ENCODE measurements around the gene TRPM2. TPM values are rescaled to one million over a fixed set of nuclear protein-coding genes. Genes with fewer than 3 reads are reported as not detected.

Gene TRPM2
- total and polyA plus RNA-seq, 2 of the 13 experiments (the other 11 are each of a cell fraction or from before 2014, with no cell fraction given) = 0.07 to 0.20 TPM

DNA sequence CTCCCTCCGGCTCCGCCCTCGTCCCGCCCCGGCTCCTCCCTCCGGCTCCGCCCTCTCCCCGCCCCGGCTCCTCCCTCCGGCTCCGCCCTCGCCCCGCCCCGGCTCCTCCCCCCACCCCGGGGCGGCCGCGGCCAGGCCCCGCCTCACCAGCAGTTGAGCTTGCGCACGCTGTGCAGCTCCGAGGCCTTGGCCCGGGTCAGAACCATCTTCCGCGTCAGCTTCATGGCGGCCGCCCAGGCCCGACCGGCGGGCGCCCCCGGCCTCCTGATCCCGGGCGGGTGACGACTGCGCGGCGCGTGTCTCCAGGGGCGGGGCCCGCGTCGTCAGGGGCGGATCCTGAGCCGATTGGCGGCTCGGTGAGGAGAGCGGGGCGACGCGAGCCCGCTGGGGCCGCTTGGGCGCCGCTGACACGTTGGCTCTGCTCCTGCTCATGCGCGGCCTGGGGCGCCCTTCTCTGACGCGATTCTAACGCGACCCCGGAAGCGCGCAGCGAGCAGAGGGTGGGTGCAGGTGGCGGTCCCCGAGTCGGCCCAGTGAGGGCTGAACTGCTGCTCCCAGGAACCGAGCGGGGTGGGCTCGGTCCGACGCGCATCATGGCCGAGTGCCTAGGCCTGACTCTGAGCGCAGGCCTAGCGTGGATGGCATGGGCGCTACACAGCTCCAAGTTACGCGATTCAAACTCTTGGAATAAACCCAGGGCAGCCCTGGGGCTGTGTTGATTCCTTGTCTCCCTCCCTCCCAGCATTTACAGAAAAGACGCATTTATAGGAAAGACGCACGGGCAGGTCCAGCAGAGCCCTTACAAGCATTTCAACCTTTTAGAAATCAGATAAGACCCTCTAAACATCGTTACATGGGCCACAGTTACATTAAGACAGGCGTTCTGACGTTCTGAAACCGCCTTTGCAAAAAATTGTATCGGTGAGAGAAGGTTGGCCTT, 14.2 kb upstream of the TRPM2 start, which contains the start of gene CFAP410 (continued):
- TF ChIP-seq KIAA2018 (CRISPR knock-in tag; IDR thresholded peaks at IDR 0.05; ENCODE audit: borderline replicate concordance) (no peak), RAD21 (CRISPR knock-in tag; IDR thresholded peaks at IDR 0.05) (peak; percentile 46; the same call in 1 of the 2 replicates), ISX (CRISPR knock-in tag; conservative IDR thresholded peaks at IDR 0.05) (0 out of 2 replicates have a peak, but pooled peaks have one; percentile 27), ZNF546 (CRISPR knock-in tag; conservative IDR thresholded peaks at IDR 0.05) (0 out of 2 replicates have a peak, but pooled peaks have one; percentile 44), NR2C2 (CRISPR knock-in tag; IDR thresholded peaks at IDR 0.05; ENCODE audit: borderline replicate concordance) (peak; percentile 84), SMAD9 (CRISPR knock-in tag; IDR thresholded peaks at IDR 0.05) (no peak), ZNF646 (CRISPR knock-in tag; IDR thresholded peaks at IDR 0.05) (no peak), NFE2 (CRISPR knock-in tag; IDR thresholded peaks at IDR 0.05) (no peak), ZKSCAN5 (CRISPR knock-in tag; IDR thresholded peaks at IDR 0.05) (no peak), ZNF264 (CRISPR knock-in tag; IDR thresholded peaks at IDR 0.05) (0 out of 2 replicates have a peak, but pooled peaks have one; percentile 49)

Data from HepG2 (cell line).